Adipocyte (in vitro differentiated cells): Measurements from ENCODE around the gene RGS6.

ENCODE experiments used
- DNase-seq: peaks from one replicate; pipeline ENCODE4 v3.0.0-alpha.2; 2015; ENCODE audit warnings: low read depth
- H3K27me3 ChIP-seq: replicated peaks from 2 replicates; pipeline ENCODE4 v1.7.0; 2013; ENCODE audit warnings: mild to moderate bottlenecking, low read length, moderate library complexity; ENCODE audit not compliant: control insufficient read depth, insufficient read depth
- H3K36me3 ChIP-seq: 2 replicates; pipeline ENCODE4 v1.7.0; 2013; ENCODE audit warnings: low read length, mild to moderate bottlenecking, moderate library complexity; ENCODE audit not compliant: control insufficient read depth, insufficient read depth, severe bottlenecking
- H3K4me1 ChIP-seq: 2 replicates; pipeline ENCODE4 v1.7.0; 2013; ENCODE audit warnings: mild to moderate bottlenecking, low read length, moderate library complexity; ENCODE audit not compliant: control insufficient read depth, insufficient read depth
- H3K4me3 ChIP-seq: 2 replicates; pipeline ENCODE4 v1.7.0; 2013; ENCODE audit warnings: mild to moderate bottlenecking, low read length, moderate library complexity
- H3K9ac ChIP-seq: 2 replicates; pipeline ENCODE4 v1.7.0; 2013; ENCODE audit warnings: mild to moderate bottlenecking, low read length, moderate library complexity
- H3K9me3 ChIP-seq: 2 replicates; pipeline ENCODE4 v1.7.0; 2013; ENCODE audit warnings: mild to moderate bottlenecking, low read length, moderate library complexity; ENCODE audit not compliant: control insufficient read depth

RGS6 gene

DNA sequence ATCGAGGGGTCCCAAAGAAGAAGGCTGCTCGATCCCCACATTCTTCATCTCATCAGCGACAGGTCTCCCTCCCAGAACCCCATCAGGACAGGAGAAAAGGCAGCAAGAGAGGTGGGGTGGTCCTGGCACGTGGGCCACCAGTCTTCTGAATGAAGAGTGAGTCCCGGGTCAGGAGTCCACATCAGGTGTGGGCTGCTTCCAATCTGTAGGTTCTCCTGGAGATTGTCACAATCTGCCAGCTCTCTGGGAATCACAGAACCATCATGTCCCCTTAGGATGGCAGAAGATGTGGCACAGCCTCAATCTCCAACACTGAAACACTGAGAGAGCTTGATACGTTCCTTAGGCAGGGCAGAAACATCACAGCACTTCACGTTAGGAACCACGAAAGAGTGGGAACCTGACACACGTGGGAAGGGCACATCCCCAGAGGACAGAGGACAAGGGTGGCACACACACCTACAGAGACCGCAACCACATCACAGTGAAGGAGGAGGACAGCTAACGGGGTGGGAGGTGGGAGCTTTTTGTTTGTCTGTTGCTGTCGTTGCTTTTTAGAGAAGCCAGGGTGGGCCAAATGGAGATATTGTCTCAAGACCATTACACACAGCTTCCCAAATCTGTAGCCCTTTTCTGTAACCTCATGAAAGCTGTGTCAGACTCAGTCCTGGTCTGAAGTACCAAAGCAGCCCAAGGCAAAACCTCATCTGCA is 677.1 kb downstream of the RGS6 start:
- H3K9me3 ChIP-seq = no peaks in the 10 kb centered on the region
- H3K36me3 ChIP-seq = no peaks in the 10 kb centered on the region
- DNase-seq = no peak
- no peak overlapping the region for H3K9ac ChIP-seq
- peaks cover 18% of the 10 kb centered on the region for H3K4me1 ChIP-seq
- no peak overlapping the region for H3K4me3 ChIP-seq
- no peaks in the 10 kb centered on the region for H3K27me3 ChIP-seq

DNA sequence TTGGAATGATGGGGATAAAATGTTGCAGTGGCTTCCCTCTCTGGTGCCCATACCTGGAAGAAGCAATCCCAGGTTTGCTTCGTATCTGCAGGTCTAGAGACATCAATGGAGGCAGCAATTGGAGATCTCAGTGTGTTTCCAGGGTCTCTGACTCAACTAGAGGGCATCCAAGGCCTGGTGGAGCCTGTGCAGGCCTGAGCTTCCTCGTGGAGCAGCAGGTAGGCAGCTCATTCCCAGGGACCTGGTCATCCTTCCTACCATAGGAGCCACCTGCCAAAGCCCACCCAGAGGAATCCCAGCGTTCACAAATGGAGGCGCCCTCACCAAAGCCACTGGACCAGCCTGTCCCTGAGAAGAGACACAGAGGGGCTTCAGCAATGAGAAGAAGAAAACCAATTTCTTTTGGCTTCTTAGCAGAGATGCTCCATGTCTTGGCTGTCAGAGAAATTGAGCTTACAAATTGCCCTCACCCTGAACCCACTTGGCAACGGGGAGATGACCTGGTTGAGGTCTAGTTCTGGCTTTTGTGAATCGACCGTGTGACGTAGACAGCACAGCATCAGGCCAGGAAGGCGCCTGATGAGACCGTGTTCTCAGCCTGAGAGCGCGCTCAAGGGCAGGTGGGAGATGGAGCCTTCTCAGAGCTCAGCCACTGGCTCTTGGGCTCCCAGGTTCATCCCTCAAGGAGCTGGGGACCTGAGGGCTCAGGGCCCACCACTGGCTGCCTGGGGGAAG is 678.0 kb downstream of the RGS6 start:
- Histone ChIP-seq H3K9me3 (no peaks in the 10 kb centered on the region), H3K27me3 (no peaks in the 10 kb centered on the region), H3K4me3 (no peak overlapping the region), H3K4me1 (peaks cover 20% of the 10 kb centered on the region), H3K36me3 (no peaks in the 10 kb centered on the region), H3K9ac (no peak overlapping the region)
- no peak for DNase-seq

DNA sequence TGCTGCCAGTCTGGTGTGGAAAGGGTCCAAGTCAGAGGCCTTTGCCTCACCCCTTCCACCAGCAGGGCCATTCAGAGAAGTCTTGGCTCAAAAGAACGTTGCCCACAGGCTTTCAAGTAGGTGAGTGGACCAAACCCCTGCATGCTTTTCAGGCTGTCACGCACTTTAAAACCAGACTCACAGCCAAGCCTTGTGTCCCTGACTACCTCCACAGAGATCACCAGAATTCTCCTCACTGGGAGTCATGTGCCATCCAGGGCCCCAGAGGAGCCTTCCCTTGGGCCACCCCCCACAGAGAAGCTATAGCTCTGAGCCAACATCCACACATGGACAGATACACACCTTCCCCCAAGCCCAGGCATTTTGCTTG is 678.6 kb downstream of the RGS6 start:
- no peaks in the 10 kb centered on the region for H3K27me3 ChIP-seq
- H3K9me3 ChIP-seq = no peaks in the 10 kb centered on the region
- peaks cover 26% of the 10 kb centered on the region for H3K4me1 ChIP-seq
- no peak for DNase-seq
- H3K4me3 ChIP-seq = no peak overlapping the region
- no peak overlapping the region for H3K9ac ChIP-seq
- no peaks in the 10 kb centered on the region for H3K36me3 ChIP-seq

DNA sequence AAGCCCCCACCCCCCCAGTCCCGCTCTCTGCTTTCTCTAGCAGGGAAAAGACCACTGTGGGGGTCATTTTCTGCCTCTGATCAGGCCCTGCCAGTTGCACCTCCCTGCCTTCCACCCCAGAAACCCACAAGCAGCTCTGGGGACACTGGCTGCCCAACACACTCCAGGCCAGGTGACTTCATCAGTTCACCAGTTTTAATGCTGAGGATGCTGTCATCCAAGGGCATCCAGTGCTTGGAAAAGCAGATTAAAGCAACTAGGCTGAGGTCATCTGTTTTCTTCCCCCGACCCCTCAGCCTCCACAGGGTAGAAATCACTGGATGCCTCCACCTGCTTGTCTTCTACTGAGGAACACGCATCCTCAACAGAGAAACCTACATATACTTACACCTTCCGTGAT is 679.3 kb downstream of the RGS6 start:
- no peaks in the 10 kb centered on the region for H3K27me3 ChIP-seq
- DNase-seq = no peak
- H3K4me3 ChIP-seq = no peak overlapping the region
- H3K9me3 ChIP-seq = no peaks in the 10 kb centered on the region
- H3K9ac ChIP-seq = no peak overlapping the region
- peaks cover 28% of the 10 kb centered on the region for H3K4me1 ChIP-seq
- no peaks in the 10 kb centered on the region for H3K36me3 ChIP-seq

DNA sequence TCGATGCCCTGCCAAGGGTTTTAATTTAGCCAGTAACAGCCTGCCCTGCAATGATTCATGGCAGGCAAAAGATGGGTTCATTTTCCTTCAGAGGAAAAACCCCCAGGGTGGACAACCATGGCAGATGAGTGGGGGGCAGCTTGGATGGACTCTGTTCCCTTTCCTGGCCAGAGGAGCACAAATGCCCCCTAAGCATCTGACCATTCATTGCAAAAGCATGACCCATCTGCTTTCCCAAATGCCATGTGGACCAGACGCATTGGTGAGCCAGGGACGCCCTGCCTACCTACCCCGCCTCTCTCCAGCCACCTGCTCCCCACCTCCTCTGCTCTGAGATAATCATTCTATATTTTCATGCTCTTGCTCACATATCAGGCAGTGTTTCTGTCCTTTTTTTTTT is 679.8 kb downstream of the RGS6 start:
- no peaks in the 10 kb centered on the region for H3K9me3 ChIP-seq
- no peaks in the 10 kb centered on the region for H3K27me3 ChIP-seq
- H3K4me1 ChIP-seq = peaks cover 28% of the 10 kb centered on the region
- DNase-seq = no peak
- no peaks in the 10 kb centered on the region for H3K36me3 ChIP-seq
- H3K4me3 ChIP-seq = no peak overlapping the region
- no peak overlapping the region for H3K9ac ChIP-seq

DNA sequence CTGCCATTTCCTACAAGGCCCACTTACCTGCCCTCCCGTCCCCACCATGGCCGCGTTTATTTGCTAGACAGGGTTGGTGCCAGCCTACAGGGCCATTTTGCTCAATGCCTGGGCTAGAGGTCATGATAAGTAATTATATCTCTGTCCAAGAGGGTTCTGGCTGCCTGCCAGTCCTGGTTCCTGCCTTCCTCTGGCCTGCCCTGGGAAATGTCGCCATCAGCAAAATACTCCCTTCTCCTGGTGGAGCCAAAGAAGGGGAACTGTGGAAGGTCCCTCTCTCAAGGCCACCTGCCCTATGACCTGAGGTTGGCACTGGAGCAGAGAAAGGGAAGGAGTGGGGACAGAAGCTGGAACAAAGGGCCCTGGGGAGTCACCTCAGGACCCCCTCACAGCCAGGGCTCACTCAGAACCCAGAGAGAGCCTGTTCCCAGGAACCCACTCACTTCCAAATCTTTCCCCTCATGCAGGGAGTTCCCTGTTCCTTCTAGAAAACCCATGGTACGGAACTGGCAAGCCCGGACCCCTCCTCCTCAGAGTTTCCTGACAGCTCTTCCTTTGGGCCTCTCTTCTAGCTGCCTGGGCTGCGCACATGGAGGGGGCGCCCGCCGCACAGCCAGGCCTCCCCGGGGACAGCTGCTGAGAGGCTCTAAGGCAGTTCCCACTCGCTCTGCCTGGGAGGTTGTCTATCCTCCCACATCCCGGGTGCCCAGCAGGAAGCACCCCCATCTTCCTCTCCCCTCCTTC is 681.2 kb downstream of the RGS6 start:
- Histone ChIP-seq H3K36me3 (no peaks in the 10 kb centered on the region), H3K4me3 (no peak overlapping the region), H3K9ac (no peak overlapping the region), H3K9me3 (no peaks in the 10 kb centered on the region), H3K27me3 (no peaks in the 10 kb centered on the region), H3K4me1 (peaks cover 17% of the 10 kb centered on the region)
- peak; percentile 33 for DNase-seq

DNA sequence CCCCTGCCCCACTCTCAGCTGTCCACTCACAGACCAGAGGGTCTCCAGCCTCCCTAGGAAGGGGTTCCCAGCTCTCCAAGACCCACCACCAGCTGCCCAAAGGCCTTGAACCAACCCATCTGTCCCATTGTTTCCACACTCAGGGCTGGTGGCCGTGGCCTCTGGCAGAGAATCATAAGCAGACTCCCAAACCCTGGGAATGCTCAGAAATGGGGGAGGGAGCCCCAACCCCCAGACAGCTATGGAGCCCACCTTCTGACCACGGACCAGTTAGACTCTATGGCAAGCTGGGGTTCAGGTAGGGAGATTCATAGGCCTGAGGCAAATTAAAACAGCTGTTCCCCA is 681.7 kb downstream of the RGS6 start:
- peaks cover 11% of the 10 kb centered on the region for H3K4me1 ChIP-seq
- no peak overlapping the region for H3K4me3 ChIP-seq
- H3K27me3 ChIP-seq = no peaks in the 10 kb centered on the region
- DNase-seq = no peak
- no peak overlapping the region for H3K9ac ChIP-seq
- H3K36me3 ChIP-seq = no peaks in the 10 kb centered on the region
- H3K9me3 ChIP-seq = no peaks in the 10 kb centered on the region

DNA sequence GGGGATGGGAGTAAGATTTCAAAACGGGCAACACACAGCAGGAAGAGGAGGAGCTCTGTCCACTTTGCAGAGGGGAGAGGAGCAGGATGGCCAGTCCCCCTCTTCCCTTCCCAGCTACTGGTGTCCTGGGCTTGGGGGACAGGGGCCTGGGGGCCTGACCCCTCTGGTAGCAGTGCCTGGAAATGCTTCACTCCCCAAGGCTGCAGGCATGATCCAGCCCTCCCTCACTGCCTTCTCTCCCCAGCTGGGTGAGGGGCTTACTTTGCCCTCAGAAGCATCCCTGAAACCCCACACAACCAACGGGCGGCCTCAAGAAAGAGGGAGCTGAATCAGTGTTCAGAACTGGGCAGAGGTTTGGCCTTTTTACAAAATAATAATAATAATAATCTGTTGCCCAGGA is 682.1 kb downstream of the RGS6 start:
- no peaks in the 10 kb centered on the region for H3K9me3 ChIP-seq
- H3K4me1 ChIP-seq = peaks cover 13% of the 10 kb centered on the region
- no peak overlapping the region for H3K4me3 ChIP-seq
- no peak for DNase-seq
- no peaks in the 10 kb centered on the region for H3K36me3 ChIP-seq
- H3K27me3 ChIP-seq = no peaks in the 10 kb centered on the region
- no peak overlapping the region for H3K9ac ChIP-seq

DNA sequence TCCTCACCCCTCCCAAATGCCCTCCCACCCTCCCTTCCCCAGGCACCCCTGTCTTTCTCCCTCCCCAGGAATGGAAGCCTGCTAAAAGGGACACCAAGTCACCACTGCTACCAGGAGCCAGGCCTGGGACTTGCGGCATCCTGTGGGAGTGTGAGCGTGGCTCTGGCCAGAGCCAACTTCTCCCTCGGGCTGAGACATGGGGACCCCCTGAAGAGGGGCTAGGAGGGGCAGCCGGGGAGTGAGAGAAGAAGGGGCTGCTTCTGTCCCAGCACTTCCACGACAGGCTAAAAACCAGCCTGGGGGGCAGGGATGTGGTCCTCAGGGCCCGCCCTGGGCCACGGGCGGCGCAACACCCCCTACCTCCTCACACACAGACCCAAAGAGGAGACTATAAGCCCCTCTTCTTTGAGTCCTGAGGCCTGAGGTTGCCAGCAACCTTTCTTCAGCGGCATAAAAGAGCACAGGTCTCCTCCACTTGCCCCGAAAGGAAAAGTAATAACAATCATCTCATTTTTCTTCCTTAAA is 682.7 kb downstream of the RGS6 start:
- no peaks in the 10 kb centered on the region for H3K9me3 ChIP-seq
- H3K4me3 ChIP-seq = no peak overlapping the region
- no peaks in the 10 kb centered on the region for H3K36me3 ChIP-seq
- H3K4me1 ChIP-seq = peaks cover 14% of the 10 kb centered on the region
- peak overlapping the region; percentile 5 for H3K9ac ChIP-seq
- DNase-seq = no peak
- H3K27me3 ChIP-seq = no peaks in the 10 kb centered on the region

DNA sequence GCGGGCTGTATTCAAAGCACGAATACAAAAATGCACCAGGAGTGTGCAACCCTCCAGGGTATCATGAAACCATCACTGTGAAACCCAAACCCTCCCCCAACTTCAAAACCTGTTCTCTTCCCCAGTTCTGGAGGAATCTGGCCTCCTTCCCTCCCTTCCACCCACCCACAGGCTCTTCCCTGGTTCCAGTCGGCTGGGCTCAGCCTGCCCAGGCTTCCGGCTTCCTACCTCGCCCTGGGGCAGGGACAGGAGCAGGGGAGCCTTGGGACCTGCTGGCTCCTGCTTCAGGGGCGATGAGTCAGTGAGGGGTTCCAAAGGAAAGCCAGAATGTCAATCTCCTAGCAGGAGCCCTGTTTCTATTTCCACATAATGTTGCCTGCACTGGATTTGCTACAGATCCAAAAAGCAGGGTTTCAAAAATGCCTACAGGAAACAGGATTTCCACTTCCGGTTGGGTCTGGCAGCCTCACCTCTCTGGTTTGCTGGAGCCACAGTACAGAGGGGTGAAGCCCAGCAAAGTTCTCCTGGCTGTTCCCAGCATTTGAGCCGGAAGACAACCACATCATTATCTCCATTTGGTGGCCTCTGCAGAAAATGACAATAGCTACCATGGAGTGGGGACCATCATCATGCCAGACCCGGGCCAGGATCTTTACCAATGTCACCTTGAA is 683.4 kb downstream of the RGS6 start:
- Histone ChIP-seq H3K9me3 (no peaks in the 10 kb centered on the region), H3K36me3 (no peaks in the 10 kb centered on the region), H3K4me1 (peaks cover 14% of the 10 kb centered on the region), H3K9ac (peak overlapping the region; percentile 5), H3K27me3 (no peaks in the 10 kb centered on the region), H3K4me3 (peak overlapping the region; percentile 24)
- DNase-seq = peak; percentile 73
